ENCODE data around the gene BDH1. TPM values are rescaled to one million over a fixed set of nuclear protein-coding genes. Genes with fewer than 3 reads are reported as not detected.

Gene BDH1
- total and polyA plus RNA-seq, 2 of the 13 experiments (the other 11 are each of a cell fraction or from before 2014, with no cell fraction given) = 21.2 to 71.9 TPM

DNA sequence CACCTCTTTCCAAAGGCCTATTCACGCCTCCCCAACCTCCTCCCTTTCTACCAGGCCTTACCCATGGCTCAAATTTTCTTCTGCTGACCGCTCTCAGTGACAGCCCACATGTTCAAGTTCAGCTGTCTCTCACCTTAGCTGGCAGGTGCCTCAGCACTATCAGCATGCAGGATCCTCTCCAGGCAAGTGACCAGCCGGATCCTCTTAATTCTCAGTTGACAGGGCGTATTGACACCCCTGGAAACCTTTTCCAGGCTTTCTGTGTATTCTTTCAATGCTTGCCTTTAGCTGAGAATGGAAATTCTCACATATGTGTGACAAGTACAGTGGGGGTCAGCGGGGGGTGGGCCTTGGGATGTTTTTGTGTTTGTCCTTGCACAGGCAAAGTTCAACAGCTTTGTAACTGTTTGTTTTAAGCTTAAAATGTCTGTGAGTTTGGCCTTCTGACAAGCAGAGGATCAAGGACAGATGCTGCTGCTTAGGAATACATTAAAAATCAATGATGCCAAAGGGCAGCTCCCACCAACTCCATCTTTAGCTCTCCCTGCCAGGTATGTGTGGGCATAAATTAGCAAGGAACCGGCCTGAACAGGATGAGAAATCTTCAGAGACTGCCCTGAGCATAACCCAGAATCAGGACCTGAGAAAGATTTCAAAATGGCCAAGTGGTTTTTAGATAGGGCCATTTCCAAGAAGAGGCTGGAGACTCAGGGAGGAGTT, 17.4 kb upstream of the BDH1 start (continued):
- TF ChIP-seq PRDM10 (CRISPR knock-in tag; IDR thresholded peaks at IDR 0.05; ENCODE audit: low read depth) (peak; percentile 61; the same call in 1 of the 2 replicates), SIN3A (IDR thresholded peaks at IDR 0.05; ENCODE audit: borderline replicate concordance, low read depth, low read length) (peak; percentile 72; the same call in 1 of the 2 replicates), ZSCAN21 (CRISPR knock-in tag; IDR thresholded peaks at IDR 0.05; ENCODE audit: borderline replicate concordance) (no peak; the same call in 1 of the 2 replicates), ZNF7 (CRISPR knock-in tag; IDR thresholded peaks at IDR 0.05) (no peak), ZFP1 (CRISPR knock-in tag; IDR thresholded peaks at IDR 0.05) (0 out of 2 replicates have a peak, but pooled peaks have one; percentile 72), ZNF3 (CRISPR knock-in tag; IDR thresholded peaks at IDR 0.05) (no peak), ZNF644 (CRISPR knock-in tag; IDR thresholded peaks at IDR 0.05; ENCODE audit: low read depth) (no peak), ZFP62 (CRISPR knock-in tag; IDR thresholded peaks at IDR 0.05) (no peak), TOPORS (CRISPR knock-in tag; IDR thresholded peaks at IDR 0.05) (peak; percentile 84; the same call in 1 of the 2 replicates), NFIC (IDR thresholded peaks at IDR 0.05; ENCODE audit: low read length) (peak; percentile 90), ATAD3A (CRISPR knock-in tag; IDR thresholded peaks at IDR 0.05) (no peak), IRF2 (CRISPR knock-in tag; IDR thresholded peaks at IDR 0.05) (peak; percentile 51; the same call in 1 of the 2 replicates), ZGPAT (CRISPR knock-in tag; IDR thresholded peaks at IDR 0.05) (peak; percentile 94), MEIS2 (CRISPR knock-in tag; IDR thresholded peaks at IDR 0.05) (peak; percentile 96), POLR2AphosphoS5 (IDR thresholded peaks at IDR 0.05; ENCODE audit: low read depth, low read length) (peak; percentile 64), ZNF44 (CRISPR knock-in tag; IDR thresholded peaks at IDR 0.05) (0 out of 2 replicates have a peak, but pooled peaks have one; percentile 64), MEF2D (CRISPR knock-in tag; IDR thresholded peaks at IDR 0.05) (peak; percentile 91), NCOA2 (CRISPR knock-in tag; IDR thresholded peaks at IDR 0.05) (peak; percentile 97), SSRP1 (CRISPR knock-in tag; IDR thresholded peaks at IDR 0.05) (no peak), KLF16 (CRISPR knock-in tag; IDR thresholded peaks at IDR 0.05) (peak in 1 of 2 experiments; percentile 66; a peak in 1 of 4 replicates)
- TF ChIP-seq, protein P1, sequence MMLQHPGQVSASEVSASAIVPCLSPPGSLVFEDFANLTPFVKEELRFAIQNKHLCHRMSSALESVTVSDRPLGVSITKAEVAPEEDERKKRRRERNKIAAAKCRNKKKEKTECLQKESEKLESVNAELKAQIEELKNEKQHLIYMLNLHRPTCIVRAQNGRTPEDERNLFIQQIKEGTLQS (CRISPR knock-in tag; IDR thresholded peaks at IDR 0.05) = no peak
- TF ChIP-seq, protein P2, sequence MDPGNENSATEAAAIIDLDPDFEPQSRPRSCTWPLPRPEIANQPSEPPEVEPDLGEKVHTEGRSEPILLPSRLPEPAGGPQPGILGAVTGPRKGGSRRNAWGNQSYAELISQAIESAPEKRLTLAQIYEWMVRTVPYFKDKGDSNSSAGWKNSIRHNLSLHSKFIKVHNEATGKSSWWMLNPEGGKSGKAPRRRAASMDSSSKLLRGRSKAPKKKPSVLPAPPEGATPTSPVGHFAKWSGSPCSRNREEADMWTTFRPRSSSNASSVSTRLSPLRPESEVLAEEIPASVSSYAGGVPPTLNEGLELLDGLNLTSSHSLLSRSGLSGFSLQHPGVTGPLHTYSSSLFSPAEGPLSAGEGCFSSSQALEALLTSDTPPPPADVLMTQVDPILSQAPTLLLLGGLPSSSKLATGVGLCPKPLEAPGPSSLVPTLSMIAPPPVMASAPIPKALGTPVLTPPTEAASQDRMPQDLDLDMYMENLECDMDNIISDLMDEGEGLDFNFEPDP (CRISPR knock-in tag; conservative IDR thresholded peaks at IDR 0.05) = no peak
- TF ChIP-seq, protein P3, sequence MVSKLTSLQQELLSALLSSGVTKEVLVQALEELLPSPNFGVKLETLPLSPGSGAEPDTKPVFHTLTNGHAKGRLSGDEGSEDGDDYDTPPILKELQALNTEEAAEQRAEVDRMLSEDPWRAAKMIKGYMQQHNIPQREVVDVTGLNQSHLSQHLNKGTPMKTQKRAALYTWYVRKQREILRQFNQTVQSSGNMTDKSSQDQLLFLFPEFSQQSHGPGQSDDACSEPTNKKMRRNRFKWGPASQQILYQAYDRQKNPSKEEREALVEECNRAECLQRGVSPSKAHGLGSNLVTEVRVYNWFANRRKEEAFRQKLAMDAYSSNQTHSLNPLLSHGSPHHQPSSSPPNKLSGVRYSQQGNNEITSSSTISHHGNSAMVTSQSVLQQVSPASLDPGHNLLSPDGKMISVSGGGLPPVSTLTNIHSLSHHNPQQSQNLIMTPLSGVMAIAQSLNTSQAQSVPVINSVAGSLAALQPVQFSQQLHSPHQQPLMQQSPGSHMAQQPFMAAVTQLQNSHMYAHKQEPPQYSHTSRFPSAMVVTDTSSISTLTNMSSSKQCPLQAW (CRISPR knock-in tag; IDR thresholded peaks at IDR 0.05) = peak; percentile 87
